Measurements from ENCODE around the gene ENG.
"Not testable (repeated sequence)": the region's sequence is repeated elsewhere in the genome, so short reads cannot be mapped to it uniquely, and the experiment has no call there.

ENG gene

GRCh38 chr9:127854184-127854806 lies at the start of gene ENG:
Gene ENG (minus strand): TSS chr9:127854658. CDS start chr9:127854355, 303 bp downstream.
- DNase-seq (ENCODE audit: low read depth, low spot score) = no peak

GRCh38 chr9:127903557-127904475 lies 49.4 kb upstream of the ENG start:
- DNase-seq (ENCODE audit: low read depth, low spot score) = no peak

GRCh38 chr9:127899128-127899943 lies 44.9 kb upstream of the ENG start, which contains the start of gene ST6GALNAC6:
Gene ST6GALNAC6 (minus strand): TSS chr9:127899603. CDS start chr9:127897981, 1,622 bp downstream.
- peak; percentile 50 for DNase-seq (ENCODE audit: low read depth, low spot score)

- no peak for DNase-seq (ENCODE audit: low read depth, low spot score)
Observed at GRCh38 chr9:127898433-127899127, 44.1 kb upstream of the ENG start.

- DNase-seq (ENCODE audit: low read depth, low spot score) = no peak
Observed at GRCh38 chr9:127897193-127897692, 42.8 kb upstream of the ENG start.

GRCh38 chr9:127896395-127897192 lies 42.1 kb upstream of the ENG start:
- no peak for DNase-seq (ENCODE audit: low read depth, low spot score)

- DNase-seq (ENCODE audit: low read depth, low spot score) = no peak
Observed at GRCh38 chr9:127895811-127896210, 41.4 kb upstream of the ENG start.

GRCh38 chr9:127893392-127893791 lies 38.9 kb upstream of the ENG start:
- DNase-seq (ENCODE audit: low read depth, low spot score) = no peak

- DNase-seq (ENCODE audit: low read depth, low spot score) = no peak
Observed at GRCh38 chr9:127892831-127893230, 38.4 kb upstream of the ENG start.

GRCh38 chr9:127890053-127890452 lies 35.6 kb upstream of the ENG start:
- no peak for DNase-seq (ENCODE audit: low read depth, low spot score)

- DNase-seq (ENCODE audit: low read depth, low spot score) = no peak
Observed at GRCh38 chr9:127887792-127888191, 33.3 kb upstream of the ENG start.

GRCh38 chr9:127886401-127886972 lies 32.0 kb upstream of the ENG start:
- no peak for DNase-seq (ENCODE audit: low read depth, low spot score)

- DNase-seq (ENCODE audit: low read depth, low spot score) = no peak
Observed at GRCh38 chr9:127885508-127886281, 31.2 kb upstream of the ENG start.

- DNase-seq (ENCODE audit: low read depth, low spot score) = no peak
Observed at GRCh38 chr9:127884976-127885490, 30.6 kb upstream of the ENG start.

- no peak for DNase-seq (ENCODE audit: low read depth, low spot score)
Observed at GRCh38 chr9:127884427-127884911, 30.0 kb upstream of the ENG start.

- no peak for DNase-seq (ENCODE audit: low read depth, low spot score)
Observed at GRCh38 chr9:127883959-127884358, 29.5 kb upstream of the ENG start.

- DNase-seq (ENCODE audit: low read depth, low spot score) = not testable (repeated sequence)
Observed at GRCh38 chr9:127881715-127882114, 27.3 kb upstream of the ENG start.

- no peak for DNase-seq (ENCODE audit: low read depth, low spot score)
Observed at GRCh38 chr9:127880143-127880542, 25.7 kb upstream of the ENG start.

Data from activated naive CD8-positive, alpha-beta T cell treated with anti-CD3 and anti-CD28 coated beads, Interleukin-2, amount 50 U/mL, for 16 hours (primary cell).